K562 (cell line): ENCODE measurements around the gene FRMD4B. TPM values are rescaled to one million over a fixed set of nuclear protein-coding genes. Genes with fewer than 3 reads are reported as not detected.

Experiments
- ATAC-seq: fragments of 200-7000 bp; cut with Tn5 transposase; 3 replicates; pipeline ENCODE4 v1.9.1; 2020; ENCODE audit warnings: moderate library complexity
- BruUV-seq: library from RNA; stranded (reverse); fragments of 400-500 nt; replicated peaks from 2 replicates; lab custom pipeline; 2021; lab: Mats Ljungman, UMichigan
- CTCF ChIA-PET: fragments of 300-600 bp; formaldehyde crosslinking; extraction: SDS; loops from one replicate; lab custom pipeline; 2021; ENCODE audit warnings: low intra/inter-chr PET ratio; lab: Yijun Ruan, JAX
- POLR2A ChIA-PET: fragments of 300-600, 350-650 bp; sonication (Branson Sonifier 250); formaldehyde crosslinking; extraction: SDS; loops from one replicate; lab custom pipeline; 2021; ENCODE audit warnings: antibody characterized with exemption, inconsistent platforms; lab: Yijun Ruan, JAX
- DNase-seq, 4 experiments: peaks; one replicate each; pipeline versions ENCODE4 v3.0.0 to v3.0.0-alpha.2; 2011 to 2018; ENCODE audit warnings: low spot score in 3 of 4, mixed read lengths in 3 of 4; ENCODE audit errors: extremely low read depth in 1 of 4
- FAIRE-seq: peaks from 2 replicates; lab custom pipeline; 2011; peaks lifted over from hg19 to GRCh38; lab: Jason Lieb, UNC
- H2AFZ ChIP-seq: 2 replicates; pipeline ENCODE4 v1.6.0; 2011; ENCODE audit warnings: low read depth, low read length, control low read depth, inconsistent platforms
- H3K27ac ChIP-seq: fragments of 200-600 bp; 3 replicates; pipeline ENCODE4 v1.8.0; 2011; ENCODE audit warnings: low read depth, mild to moderate bottlenecking, control low read depth, inconsistent platforms, low read length, moderate library complexity, mixed read lengths; ENCODE audit errors: extremely low read depth
- H3K27me3 ChIP-seq, 2 experiments: fragments of 300-600 bp in 1 of 2; 2 replicates in 1 of 2; 3 replicates in 1 of 2; pipeline versions ENCODE4 v1.6.0 to v1.8.0; 2011; ENCODE audit warnings: inconsistent platforms in 2 of 2, low read length in 2 of 2, mild to moderate bottlenecking in 1 of 2, mixed read lengths in 1 of 2, moderate library complexity in 1 of 2; ENCODE audit not compliant: control insufficient read depth in 2 of 2, insufficient read depth in 2 of 2
- H3K36me3 ChIP-seq: fragments of 300-600 bp; 3 replicates; pipeline ENCODE4 v1.8.0; 2011; ENCODE audit warnings: mild to moderate bottlenecking, low read length, inconsistent platforms; ENCODE audit not compliant: control insufficient read depth, insufficient read depth
- H3K4me1 ChIP-seq, 2 experiments: fragments of 200-600 bp in 1 of 2; replicated peaks in 1 of 2; 2 replicates in 1 of 2; 3 replicates in 1 of 2; pipeline versions ENCODE4 v1.5.1 to v1.8.0; 2011; ENCODE audit warnings: inconsistent platforms in 2 of 2, low read length in 2 of 2, mild to moderate bottlenecking in 1 of 2, mixed read lengths in 1 of 2, moderate library complexity in 1 of 2; ENCODE audit not compliant: control insufficient read depth in 2 of 2, insufficient read depth in 2 of 2
- H3K4me2 ChIP-seq: 2 replicates; pipeline ENCODE4 v1.6.1; 2011; ENCODE audit warnings: low read length, control low read depth, inconsistent platforms, mixed read lengths; ENCODE audit not compliant: insufficient read depth
- H3K4me3 ChIP-seq: fragments of 200-600 bp; sonication (generic), shearing (Covaris generic); 2 replicates; pipeline ENCODE4 v1.5.1; 2016; ENCODE audit warnings: control low read depth, inconsistent platforms
- H3K79me2 ChIP-seq: fragments of 200-600 bp; 3 replicates; pipeline ENCODE4 v1.8.0; 2011; ENCODE audit warnings: low read length, inconsistent platforms; ENCODE audit not compliant: control insufficient read depth, insufficient read depth
- H3K9ac ChIP-seq, 2 experiments: 2 replicates each; pipeline versions ENCODE4 v1.6.0 to v1.6.1; 2011; ENCODE audit warnings: low read depth in 2 of 2, low read length in 2 of 2, control low read depth in 1 of 2, inconsistent platforms in 1 of 2, mild to moderate bottlenecking in 1 of 2, mixed read lengths in 1 of 2; ENCODE audit not compliant: insufficient read depth in 1 of 2
- H3K9me1 ChIP-seq: one replicate; pipeline ENCODE4 v1.6.0; 2011; ENCODE audit warnings: inconsistent platforms, mild to moderate bottlenecking, low read length, moderate library complexity; ENCODE audit not compliant: control insufficient read depth, insufficient read depth
- H3K9me3 ChIP-seq: replicated peaks from 2 replicates; pipeline ENCODE4 v1.5.1; 2011; ENCODE audit warnings: low read depth, low read length, inconsistent platforms; ENCODE audit not compliant: control insufficient read depth, insufficient read depth
- H4K20me1 ChIP-seq: replicated peaks from 2 replicates; pipeline ENCODE4 v1.6.1; 2011; ENCODE audit warnings: low read length, inconsistent platforms, mixed read lengths; ENCODE audit not compliant: control insufficient read depth, insufficient read depth
- ARID2 ChIP-seq: fragments of 450-650 bp; IDR thresholded peaks from 2 replicates; pipeline ENCODE4 v1.6.1; 2017; ENCODE audit warnings: antibody characterized with exemption, mild to moderate bottlenecking
- GTF2F1 ChIP-seq: IDR thresholded peaks from 2 replicates; pipeline ENCODE4 v1.6.1; 2011; ENCODE audit warnings: low read depth, low read length, improper control_type of control experiment
- MAFF ChIP-seq: IDR thresholded peaks from 2 replicates; pipeline ENCODE4 v1.6.1; 2012; ENCODE audit warnings: low read length, improper control_type of control experiment
- MAFG ChIP-seq: fragments of 450-650 bp; conservative IDR thresholded peaks from 2 replicates; pipeline ENCODE4 v1.6.1; 2016; ENCODE audit warnings: missing genetic modification characterization, missing compliant biosample characterization
- MEF2D ChIP-seq: conservative IDR thresholded peaks from 2 replicates; pipeline ENCODE4 v1.6.1; 2016; ENCODE audit warnings: low read depth, missing genetic modification characterization, missing compliant biosample characterization
- NCOA4 ChIP-seq: fragments of 450-650 bp; IDR thresholded peaks from 2 replicates; pipeline ENCODE4 v1.6.1; 2018; ENCODE audit warnings: mild to moderate bottlenecking; ENCODE audit not compliant: partially characterized antibody
- TARDBP ChIP-seq: fragments of 450-650 bp; IDR thresholded peaks from 2 replicates; pipeline ENCODE4 v1.6.1; 2016
- USF2 ChIP-seq: sonication (generic); formaldehyde crosslinking; IDR thresholded peaks from 2 replicates; pipeline ENCODE4 v1.5.0; 2020; ENCODE audit warnings: missing genetic modification reagents
- ZBTB1 ChIP-seq: sonication (generic); formaldehyde crosslinking; IDR thresholded peaks from 2 replicates; pipeline ENCODE4 v1.8.1; 2023; ENCODE audit warnings: missing genetic modification reagents, low read depth, mild to moderate bottlenecking, borderline replicate concordance
- ZNF124 ChIP-seq: sonication (generic); formaldehyde crosslinking; IDR thresholded peaks from 2 replicates; pipeline ENCODE4 v1.8.1; 2022; ENCODE audit warnings: missing genetic modification reagents
- ZNF24 ChIP-seq: fragments of 450-650 bp; IDR thresholded peaks from 2 replicates; pipeline ENCODE4 v1.6.1; 2016
- ZNF586 ChIP-seq: fragments of 450-650 bp; formaldehyde crosslinking; conservative IDR thresholded peaks from 2 replicates; pipeline ENCODE4 v1.4.0; 2020; ENCODE audit warnings: mild to moderate bottlenecking, moderate library complexity
- WGBS: fragments of 100-300 bp; shearing (Covaris generic); methylation state at CpG from one replicate; pipeline ENCODE4 v1.1.6; 2016; ENCODE audit warnings: low coverage, mixed read lengths; ENCODE audit not compliant: insufficient coverage; ENCODE audit errors: missing lambda C conversion rate; 5-methylcytosine and 5-hydroxymethylcytosine counted together
- in situ Hi-C: fragments of 300-500 bp; cut with MboI; formaldehyde crosslinking; loops from 4 replicates; pipeline ENCODE4 v1.15.0; 2018; ENCODE audit warnings: inconsistent platforms, mixed read lengths
- intact Hi-C: fragments of 100-400 bp; cut with micrococcal nuclease; formaldehyde crosslinking; loops from 2 replicates; pipeline ENCODE4 v1.14.2; 2022
- polyA plus RNA-seq, 8 experiments: library from polyadenylated mRNA; depleted of rRNA in 4 of 8; stranded (reverse) in 5 of 8; unstranded in 3 of 8; fragments of >200 nt; fragmentation: Nextera tagmentation in 2 of 8; fragmentation: Illumina TruSeq in 1 of 8; extraction: Ambion mirVana in 2 of 8; extraction: Trizol in 1 of 8; gene quantifications; 2 replicates each; pipeline versions ENCODE4 v1.2.1 to v1.2.3, GENCODE V29; 2011 to 2014; ENCODE audit warnings: inconsistent platforms in 1 of 8, missing spikeins in 1 of 8
- total RNA-seq, 7 experiments: library from RNA; depleted of rRNA in 6 of 7; stranded (reverse); fragments of >200 nt in 6 of 7; fragmentation: Illumina TruSeq in 2 of 7; extraction: Trizol in 2 of 7; gene quantifications; 2 replicates each; pipeline versions ENCODE4 v1.2.1 to v1.2.3, GENCODE V29; 2011 to 2021; ENCODE audit warnings: low replicate concordance in 1 of 7
- TF ChIP-seq, protein P1 (sequence below): sonication (generic); formaldehyde crosslinking; IDR thresholded peaks from 2 replicates; pipeline ENCODE4 v1.8.0; 2022; ENCODE audit warnings: mild to moderate bottlenecking, missing genetic modification reagents, borderline replicate concordance
- TF ChIP-seq, protein P2 (sequence below): fragments of 450-650 bp; formaldehyde crosslinking; IDR thresholded peaks from 2 replicates; pipeline ENCODE4 v1.4.0; 2022; ENCODE audit warnings: missing genetic modification characterization

The FRMD4B gene
- total and polyA plus RNA-seq, 9 of the 15 experiments (the other 6 are each of a cell fraction or from before 2014, with no cell fraction given), result 0.03 to 0.09 (median 0.04) TPM; not detected in 3

GRCh38 chr3:69354948-69355347, 30.9 kb downstream of the FRMD4B start:
- H3K27me3 ChIP-seq, result no peaks in the 10 kb centered on the region
- H3K9me3 ChIP-seq, result no peaks in the 10 kb centered on the region
- WGBS, result 0% methylated on average over 2 of the region's 2 CpGs
- TF ChIP-seq MEF2D (tag) (no peak), ZNF586 (CRISPR knock-in tag) (no peak), USF2 (CRISPR knock-in tag) (no peak), ZBTB1 (CRISPR knock-in tag) (no peak), MAFF (no peak), TARDBP (no peak), GTF2F1 (no peak), ZNF24 (no peak), ZNF124 (CRISPR knock-in tag) (no peak), NCOA4 (no peak), ARID2 (no peak), MAFG (tag) (no peak)
- TF ChIP-seq, protein P1, sequence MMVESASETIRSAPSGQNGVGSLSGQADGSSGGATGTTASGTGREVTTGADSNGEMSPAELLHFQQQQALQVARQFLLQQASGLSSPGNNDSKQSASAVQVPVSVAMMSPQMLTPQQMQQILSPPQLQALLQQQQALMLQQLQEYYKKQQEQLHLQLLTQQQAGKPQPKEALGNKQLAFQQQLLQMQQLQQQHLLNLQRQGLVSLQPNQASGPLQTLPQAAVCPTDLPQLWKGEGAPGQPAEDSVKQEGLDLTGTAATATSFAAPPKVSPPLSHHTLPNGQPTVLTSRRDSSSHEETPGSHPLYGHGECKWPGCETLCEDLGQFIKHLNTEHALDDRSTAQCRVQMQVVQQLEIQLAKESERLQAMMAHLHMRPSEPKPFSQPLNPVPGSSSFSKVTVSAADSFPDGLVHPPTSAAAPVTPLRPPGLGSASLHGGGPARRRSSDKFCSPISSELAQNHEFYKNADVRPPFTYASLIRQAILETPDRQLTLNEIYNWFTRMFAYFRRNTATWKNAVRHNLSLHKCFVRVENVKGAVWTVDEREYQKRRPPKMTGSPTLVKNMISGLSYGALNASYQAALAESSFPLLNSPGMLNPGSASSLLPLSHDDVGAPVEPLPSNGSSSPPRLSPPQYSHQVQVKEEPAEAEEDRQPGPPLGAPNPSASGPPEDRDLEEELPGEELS, result no peak
- TF ChIP-seq, protein P2, sequence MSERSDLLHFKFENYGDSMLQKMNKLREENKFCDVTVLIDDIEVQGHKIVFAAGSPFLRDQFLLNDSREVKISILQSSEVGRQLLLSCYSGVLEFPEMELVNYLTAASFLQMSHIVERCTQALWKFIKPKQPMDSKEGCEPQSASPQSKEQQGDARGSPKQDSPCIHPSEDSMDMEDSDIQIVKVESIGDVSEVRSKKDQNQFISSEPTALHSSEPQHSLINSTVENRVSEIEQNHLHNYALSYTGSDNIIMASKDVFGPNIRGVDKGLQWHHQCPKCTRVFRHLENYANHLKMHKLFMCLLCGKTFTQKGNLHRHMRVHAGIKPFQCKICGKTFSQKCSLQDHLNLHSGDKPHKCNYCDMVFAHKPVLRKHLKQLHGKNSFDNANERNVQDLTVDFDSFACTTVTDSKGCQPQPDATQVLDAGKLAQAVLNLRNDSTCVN (CRISPR knock-in tag), result no peak
- TF ChIP-seq, all 486 proteins: peak for 0
- H4K20me1 ChIP-seq, result no peaks in the 10 kb centered on the region
- FAIRE-seq, result no peak
- no peak for ATAC-seq
- POLR2A ChIA-PET, result no interaction called here
- H3K9me1 ChIP-seq, result no peaks in the 10 kb centered on the region
- H3K4me2 ChIP-seq, result no peak overlapping the region
- no peaks in the 10 kb centered on the region for H3K4me1 ChIP-seq
- no peak overlapping the region for H3K4me3 ChIP-seq
- no TSS peak for BruUV-seq
- no peaks in the 10 kb centered on the region for H3K36me3 ChIP-seq
- CTCF ChIA-PET, result no interaction called here
- no peaks in the 10 kb centered on the region for H3K79me2 ChIP-seq
- intact Hi-C loops, result no loop called here
- H3K9ac ChIP-seq, result no peak overlapping the region
- H2AFZ ChIP-seq, result no peak overlapping the region
- in situ Hi-C loops, result no loop called here
- no peak for DNase-seq
- no peak overlapping the region for H3K27ac ChIP-seq
